COR-L47 (cell line): Measurements from ENCODE around the gene TPD52L2.
A peak's percentile ranks its signal among the peaks of the same experiment; 100 is the strongest.
"Not testable (repeated sequence)": the region's sequence is repeated elsewhere in the genome, so short reads cannot be mapped to it uniquely, and the experiment has no call there.

Experiments
- DNase-seq: peaks from one replicate; lab custom pipeline; 2025; lab: John Stamatoyannopoulos, UW

Gene TPD52L2

DNA sequence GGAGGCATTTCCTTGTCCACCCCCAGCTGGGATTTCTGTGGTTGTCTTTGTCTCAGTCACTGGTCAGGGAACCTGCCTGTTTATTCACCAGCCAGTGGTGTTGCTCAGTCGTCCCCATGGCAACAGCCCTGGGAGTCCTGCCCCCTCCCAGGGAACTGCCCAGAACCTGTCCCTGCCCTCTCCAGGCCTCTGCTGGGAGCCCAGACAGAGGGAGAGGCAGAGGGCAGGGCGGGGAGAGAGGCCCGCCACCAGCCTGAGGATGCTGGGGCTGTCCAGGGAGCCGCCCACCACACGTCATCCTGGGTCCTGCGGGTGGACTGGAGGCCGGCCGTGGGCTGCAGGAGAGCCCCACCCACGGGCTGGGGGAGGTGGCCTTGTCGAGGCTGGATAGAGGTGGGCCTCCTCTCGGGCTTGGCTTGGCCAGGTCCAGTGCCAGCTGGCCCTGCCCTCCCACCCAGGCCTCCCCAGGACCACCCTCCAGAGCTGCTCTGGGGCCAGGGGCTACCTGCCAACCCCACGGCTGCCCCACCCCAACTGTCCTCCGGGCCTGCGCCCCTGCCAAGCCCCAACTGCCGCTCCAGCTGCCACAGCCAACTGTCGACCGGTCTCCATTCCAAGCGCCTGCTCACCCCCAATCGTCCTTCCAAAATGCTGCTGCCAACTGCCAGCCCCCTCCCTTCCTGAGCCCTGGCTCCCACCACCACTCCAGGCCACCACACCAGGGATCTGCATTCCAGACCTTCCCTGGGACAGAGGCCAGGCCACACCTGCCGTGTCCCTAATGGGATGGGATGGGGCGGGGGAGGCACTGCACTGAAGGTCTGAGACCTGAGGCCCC lies 29.8 kb upstream of the TPD52L2 start:
- peak; percentile 90 for DNase-seq

DNA sequence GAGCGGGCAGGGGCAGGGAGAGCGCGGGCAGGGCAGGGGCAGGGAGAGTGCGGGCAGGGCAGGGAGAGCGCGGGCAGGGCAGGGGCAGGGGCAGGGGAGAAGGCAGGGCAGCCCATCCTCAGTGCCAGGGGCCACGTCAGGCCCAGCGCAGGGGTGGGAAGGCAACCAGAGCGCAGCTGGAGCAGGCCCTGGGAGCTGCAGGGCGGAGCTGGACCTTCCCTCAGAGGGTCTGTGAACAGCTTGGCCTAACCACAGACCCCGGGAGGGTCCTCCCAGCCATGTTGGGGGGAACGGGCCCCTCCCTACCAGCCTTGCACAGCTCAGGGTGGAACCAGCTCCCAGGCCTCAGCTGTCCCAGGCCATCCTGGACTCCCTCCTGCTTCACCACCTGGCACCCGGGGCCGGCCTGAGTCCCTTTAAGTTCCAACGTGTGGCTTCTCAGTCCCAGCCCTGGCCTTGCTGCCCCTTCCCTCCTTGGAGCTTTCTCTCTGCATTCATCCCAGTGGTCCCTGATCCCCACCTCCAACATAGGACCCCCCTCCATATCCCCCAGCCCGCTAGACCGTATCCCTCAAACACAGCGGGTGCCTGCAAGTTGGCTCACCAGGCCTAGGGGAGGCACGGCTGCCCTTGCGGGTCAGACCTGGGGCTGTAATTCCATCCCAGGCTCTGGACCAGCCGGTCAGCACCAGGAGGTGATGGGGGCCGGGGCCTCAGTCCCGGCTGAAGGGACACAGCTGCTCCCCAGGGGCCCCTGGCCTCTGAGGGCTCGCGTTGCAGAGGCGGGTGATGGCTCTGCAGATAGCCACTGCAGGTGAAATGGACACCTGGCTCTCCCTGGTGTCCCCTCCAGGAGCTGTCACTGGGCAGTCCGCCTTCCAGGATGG lies 28.4 kb upstream of the TPD52L2 start:
- DNase-seq: no peak

DNA sequence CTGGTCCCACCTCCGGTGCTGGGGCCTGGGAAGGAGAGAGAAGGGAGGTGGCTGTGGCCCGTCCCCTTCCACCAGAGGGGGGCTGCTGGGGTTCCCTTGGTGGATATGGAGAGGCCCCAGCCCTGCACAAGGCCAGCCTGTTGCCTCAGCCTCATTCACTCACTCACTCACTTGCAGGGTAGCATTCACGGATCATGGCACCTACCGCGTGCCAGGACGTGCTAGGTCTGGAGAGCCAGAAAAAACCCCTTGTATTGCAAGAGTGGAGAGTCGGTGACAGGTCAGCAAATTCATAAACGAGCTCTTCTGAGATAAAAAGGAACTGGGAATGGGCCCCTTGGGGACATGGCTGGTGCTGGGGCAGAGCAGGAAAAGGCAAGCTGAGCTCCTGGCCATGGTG lies 27.6 kb upstream of the TPD52L2 start:
- DNase-seq: no peak

DNA sequence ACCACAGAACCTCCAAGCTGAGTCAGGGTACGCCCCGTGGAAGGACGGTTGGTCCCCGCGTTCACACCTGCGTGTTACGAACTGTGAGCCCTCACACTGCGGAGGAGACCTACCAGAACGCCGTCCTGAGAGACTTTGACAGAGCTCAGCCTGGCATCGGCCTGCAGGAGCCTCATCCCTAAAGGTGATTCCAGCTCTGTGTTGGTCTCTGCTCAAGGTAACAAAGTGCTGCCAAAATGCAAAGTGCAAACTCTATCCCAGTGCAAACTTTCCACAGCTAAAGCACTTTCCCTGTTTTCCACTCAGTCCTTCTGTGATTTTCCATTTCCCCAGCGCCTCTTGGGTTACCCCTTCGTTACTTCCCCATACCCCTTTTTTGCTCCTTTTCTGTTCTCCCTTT lies 25.4 kb upstream of the TPD52L2 start:
- no peak for DNase-seq

DNA sequence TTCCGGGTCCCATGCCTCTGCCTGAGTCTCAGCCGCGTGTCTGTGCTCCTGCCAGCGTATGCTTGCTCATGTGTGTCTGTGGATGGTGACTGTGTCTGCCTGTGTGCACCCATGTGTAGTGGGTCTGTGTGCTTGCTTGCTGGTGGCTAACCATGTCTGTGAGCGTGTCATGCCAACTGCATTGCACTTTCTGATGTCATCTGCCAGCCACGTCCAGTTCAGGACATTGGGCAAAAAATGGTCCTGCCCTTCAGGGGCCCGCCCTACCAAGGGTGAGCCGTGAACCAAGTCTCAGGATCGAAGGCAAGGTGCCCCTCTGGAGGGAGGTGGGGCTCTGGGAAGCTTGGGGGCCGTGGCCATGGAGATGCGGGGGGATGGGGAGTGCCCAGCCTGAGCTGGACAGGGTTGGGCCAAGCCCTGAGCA lies 24.7 kb upstream of the TPD52L2 start:
- DNase-seq: no peak

DNA sequence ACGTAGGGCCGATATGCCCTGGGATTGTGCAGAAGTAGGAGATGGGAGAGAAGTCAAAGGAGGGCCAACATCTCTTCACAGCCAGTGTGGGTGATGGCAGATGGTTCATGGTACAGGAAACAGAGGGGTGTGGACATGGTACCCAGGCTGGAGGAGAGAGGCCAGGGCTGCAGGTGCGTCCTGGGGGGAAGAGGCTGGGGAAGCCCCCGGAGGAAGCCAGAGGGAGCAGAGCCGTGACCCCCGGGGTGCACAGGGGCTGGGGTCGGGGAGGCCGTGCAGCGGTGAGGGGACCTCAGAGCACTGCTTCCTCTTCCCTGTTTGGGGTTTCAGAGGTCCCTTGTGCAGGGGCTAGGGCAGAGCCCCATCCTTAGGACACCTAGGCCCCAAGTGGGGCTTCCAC lies 22.8 kb upstream of the TPD52L2 start:
- no peak for DNase-seq

DNA sequence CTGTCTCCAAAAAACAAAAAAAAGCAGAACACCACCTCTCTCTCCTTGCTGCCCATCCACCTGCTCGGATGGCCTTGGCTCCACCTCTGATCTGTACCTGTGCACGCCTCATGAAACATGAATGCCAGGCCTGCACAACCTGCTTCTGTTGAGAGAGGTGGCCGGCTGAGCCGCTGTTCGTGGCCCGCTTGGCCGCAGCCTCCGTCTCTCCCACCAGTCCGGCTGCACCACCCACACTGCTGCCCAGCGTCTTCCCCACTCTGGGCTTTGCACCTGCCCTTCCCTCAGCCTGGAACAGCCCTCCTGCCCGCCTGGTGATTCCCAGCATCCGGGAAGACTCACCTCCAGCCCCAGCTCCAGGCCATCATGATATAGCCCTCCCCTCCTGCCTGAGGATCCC lies 21.8 kb upstream of the TPD52L2 start:
- no peak for DNase-seq

DNA sequence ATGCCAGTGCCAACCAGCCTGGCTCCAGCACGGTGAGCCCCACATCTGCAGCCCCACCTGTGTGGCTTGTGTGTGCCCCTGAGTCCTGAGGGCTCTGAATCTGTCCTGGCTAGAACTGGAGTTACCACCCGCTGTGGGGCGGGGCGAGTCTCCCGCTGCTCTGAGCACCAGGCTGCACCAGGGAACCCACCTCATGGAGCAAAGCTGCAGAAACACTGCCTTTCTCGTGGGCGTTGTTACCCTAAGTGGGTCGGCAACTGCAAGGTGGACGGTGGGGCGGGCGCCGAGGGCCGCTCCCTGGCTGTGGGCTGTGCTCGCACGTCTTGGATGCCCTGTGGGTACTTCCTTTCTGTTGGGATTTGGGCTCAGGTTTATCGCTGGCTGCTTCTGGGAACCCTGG lies 21.3 kb upstream of the TPD52L2 start:
- DNase-seq: peak; percentile 33

DNA sequence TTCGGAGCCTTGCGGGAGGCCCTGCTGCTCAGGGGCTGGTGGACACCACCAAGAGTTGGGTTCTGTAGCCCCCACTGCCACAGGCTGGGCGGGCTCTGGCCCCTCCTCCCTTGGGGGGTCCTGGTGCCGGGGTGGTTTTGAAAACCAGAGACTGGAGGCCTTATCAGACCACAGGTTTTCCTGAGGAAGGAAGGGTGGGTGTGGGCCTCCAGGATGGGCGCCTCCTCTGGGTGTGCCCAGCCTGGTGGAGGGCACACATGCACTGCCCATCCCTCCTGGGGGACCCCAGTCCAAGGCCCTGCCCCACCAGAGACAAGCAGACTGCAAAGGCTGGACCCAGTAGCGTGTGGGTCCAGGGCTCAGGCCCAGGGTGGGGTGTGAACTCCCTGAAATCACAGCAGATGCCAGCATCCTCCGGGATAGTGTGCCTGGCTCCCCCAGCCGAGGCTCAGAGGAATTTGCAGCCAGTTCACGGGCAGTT lies 20.5 kb upstream of the TPD52L2 start:
- no peak for DNase-seq

DNA sequence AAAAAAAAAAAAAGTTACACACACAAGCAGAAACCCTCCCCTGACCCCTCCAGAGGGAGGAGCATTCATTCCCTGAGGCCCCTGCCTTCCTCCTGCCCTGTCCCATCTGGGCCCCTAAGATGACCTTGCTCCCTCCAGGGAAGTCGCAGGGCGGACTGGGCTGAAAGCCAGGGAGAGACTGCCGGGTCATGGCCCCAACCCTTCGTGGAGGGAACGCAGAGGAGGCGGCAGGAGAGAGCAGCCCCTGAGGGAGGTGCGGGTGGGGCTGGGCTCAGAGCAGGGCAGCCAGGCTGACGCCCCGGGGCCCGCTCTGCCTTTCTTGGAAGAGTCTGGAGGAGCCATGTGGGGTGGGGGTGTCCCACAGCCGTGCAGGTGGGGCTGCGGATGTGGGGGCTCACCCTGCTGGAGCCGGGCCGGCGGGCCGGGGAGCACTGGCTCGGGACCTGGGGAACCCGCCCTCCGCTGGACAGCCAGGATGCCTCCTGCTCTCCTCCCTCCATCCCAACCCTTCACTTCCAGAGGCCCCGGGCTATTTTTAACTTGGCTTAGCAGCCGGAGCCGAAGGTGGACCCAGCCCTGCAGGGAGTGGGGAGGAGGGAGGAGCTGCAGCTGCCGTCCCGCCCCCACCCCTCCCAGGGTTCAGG lies 18.8 kb upstream of the TPD52L2 start:
- no peak for DNase-seq

DNA sequence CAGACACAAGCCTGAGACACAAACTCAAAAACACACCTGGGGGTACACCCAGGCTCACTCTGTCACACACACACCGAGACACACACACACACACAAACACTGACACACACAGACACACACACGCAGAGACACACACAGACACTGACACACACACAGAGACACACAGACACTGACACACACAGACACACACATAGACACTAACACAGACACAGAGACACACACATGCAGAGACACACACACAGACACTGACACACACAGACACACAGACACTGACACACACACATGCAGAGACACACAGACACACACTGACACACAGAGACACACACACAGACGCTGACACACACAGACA lies 18.2 kb upstream of the TPD52L2 start:
- DNase-seq: no peak

DNA sequence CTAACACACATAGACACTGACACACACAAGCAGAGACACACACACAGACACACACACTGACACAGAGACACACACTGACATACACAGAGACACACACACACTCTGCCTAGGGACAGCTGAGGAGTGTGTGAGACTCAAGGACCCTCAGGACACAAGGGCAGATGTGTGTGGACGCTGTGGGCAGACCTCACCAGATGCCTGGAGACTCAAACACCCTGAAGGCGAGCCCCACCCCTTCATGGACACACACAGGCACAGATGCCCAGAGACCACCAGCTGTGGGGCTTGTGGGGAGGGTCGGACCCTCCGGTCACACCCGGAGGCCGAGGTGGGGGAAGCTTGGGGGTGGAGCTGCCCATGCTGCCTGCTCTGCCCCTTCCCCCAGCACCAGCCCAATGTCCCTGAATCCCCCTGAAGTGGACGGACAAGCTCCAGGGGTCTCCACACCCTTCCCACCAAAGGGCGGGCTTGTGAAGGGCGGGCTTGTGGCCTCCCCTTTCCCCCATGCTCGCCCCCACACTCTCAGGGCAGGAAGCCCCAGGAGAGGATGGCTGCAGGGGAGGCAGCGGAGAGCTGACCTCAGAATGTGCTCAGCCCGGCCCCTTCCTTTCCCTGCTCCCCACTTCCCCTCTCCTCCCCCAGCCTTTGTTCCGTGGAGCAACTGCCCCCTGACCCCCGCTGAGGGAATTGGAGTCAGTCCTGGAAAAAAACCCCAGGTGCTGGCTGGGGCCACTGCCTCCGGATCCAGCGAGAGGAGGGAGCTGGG lies 17.6 kb upstream of the TPD52L2 start:
- no peak for DNase-seq

DNA sequence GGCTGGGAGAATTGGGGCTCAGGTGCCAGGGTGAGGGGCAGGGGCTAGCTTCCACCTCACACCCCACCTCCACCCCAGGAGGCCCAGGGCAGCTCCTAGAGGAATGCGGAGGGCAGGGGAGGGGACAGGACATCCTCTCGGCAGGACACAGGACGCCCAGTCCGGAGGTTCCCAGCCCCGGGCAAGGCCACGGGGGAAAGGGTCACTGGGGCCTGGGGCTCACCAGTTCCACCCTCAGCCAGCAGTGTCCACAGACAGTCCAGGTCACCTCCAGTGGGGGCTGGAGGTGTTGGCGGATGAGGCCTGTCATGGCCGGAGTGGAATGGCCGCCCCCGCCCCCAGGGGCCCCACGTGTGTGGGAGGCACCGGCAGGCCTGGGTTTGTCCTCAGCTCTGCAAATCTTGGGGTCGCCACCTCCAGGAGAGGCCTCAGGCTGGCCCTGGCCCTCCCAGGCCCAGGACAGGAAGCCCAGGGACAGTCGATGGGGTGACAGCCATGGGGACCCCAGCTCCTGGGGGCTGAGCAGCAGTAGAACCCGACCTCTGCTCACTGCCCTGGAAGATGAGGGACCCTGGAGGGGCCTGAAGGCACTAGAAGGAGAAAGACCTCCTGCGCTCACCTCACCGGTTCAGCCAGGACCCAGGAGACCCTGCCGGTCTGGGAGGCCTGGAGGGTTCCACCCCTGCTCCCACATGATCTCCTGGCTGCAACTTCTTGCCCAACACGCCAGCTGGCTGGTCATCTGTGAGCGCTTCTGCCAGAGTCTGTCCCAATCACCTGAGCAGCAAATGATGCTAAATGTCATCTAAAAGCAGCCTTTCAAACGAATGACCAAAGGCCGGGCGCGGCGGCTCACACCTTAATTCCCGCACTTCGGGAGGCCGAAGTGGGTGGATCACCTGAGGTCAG lies 16.8 kb upstream of the TPD52L2 start:
- DNase-seq: no peak

DNA sequence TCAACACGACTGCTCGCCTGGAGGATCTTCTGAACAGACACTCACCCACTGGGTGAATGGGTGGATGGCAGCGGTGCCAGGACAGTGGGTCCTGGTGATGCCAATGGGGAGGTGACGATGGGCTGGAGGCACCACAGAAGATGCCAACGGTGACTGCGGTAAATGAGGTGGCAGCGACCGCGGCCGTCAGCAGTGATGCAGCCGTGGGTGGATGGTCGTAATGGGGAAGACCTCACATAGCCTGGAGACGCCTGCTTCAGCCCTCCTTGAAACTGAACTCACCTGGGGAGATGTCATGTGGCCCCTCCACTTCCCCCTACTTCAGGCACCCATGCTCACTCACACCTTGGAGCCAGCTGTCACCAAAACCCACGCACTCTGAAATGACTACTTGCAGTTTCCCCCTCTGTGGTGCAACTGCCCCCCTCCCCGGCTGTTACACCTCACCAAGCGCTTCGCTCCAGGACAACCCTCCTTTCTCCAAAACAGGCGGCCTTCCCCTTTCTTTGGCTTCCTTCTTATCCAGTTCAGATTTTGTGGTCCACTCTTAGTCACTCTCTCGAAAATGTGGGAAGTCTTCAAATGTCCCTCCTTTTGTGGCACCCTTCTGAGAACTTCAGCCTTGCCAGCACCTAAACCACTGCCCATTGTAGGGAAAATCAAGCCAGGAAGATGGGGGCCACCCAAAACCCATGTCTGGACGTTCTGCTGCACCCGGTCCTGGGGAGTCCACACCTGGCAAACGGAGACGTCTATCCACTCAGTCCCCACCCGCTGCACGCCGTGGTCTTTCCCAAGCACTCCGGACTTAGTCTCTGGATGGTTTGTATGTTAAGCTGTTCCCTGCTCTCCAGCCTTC lies 14.2 kb upstream of the TPD52L2 start:
- DNase-seq: no peak

DNA sequence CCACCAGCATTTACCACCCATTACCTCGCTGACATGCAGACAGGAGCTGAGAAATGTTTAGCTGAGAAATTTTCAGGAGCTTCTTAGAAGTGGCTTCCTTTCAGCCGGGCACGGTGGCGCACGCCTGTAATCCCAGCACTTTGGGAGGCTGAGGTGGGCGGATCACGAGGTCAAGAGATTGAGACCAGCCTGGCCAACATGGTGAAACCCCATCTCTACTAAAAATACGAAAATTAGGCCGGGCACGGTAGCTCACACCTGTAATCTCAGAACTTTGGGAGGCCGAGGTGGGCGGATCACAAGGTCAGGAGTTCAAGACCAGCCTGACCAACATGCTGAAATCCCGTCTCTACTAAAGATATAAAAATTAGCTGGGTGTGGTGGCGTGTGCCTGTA lies 13.5 kb upstream of the TPD52L2 start:
- not testable (repeated sequence) for DNase-seq

DNA sequence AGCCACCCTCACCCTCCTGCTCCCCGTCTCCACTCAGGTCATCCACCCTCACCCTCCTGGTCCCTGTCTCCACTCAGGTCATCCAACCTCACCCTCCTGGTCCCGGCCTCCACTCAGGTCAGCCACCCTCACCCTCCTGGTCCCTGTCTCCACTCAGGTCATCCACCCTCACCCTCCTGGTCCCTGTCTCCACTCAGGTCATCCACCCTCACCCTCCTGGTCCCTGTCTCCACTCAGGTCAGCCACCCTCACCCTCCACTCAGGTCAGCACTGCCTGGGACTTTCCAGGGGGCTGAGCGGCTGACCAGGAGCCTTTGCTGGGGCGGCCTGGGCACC lies 11.4 kb upstream of the TPD52L2 start:
- not testable (repeated sequence) for DNase-seq

DNA sequence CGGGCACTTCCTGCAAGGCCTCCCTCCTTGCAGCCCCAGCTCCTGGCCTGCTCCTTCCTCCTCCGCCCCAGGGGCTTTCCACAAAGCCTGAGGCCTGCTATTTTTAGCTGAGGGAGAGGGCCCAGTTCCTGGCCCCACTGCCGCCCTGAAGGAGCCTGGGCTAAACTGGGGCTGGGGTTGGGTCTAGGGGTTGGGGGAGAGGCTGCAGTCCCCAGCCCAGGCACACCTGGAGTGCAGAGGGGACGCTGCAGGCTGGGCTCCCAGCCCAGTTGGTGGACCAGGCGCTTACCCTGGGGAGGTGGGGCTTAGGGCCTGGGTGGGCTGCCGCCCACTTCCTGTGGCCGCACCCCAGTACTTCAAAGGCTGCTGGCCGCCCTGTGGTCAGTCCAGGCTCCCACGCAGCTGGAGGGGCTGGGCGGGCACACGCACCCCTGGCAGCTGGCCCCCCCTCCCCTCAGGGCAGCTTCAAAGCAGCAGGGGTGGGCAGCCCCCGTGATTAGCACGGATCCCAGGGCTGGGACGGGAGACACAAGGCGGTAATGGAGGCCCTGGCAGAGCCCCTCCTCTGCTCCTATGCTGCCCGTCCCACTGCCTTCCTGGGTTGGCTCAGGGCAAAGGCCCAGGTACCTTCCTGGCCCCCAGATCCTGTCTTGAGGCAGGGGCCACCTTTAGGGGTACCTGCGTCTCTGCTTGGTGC lies 10.9 kb upstream of the TPD52L2 start:
- no peak for DNase-seq

DNA sequence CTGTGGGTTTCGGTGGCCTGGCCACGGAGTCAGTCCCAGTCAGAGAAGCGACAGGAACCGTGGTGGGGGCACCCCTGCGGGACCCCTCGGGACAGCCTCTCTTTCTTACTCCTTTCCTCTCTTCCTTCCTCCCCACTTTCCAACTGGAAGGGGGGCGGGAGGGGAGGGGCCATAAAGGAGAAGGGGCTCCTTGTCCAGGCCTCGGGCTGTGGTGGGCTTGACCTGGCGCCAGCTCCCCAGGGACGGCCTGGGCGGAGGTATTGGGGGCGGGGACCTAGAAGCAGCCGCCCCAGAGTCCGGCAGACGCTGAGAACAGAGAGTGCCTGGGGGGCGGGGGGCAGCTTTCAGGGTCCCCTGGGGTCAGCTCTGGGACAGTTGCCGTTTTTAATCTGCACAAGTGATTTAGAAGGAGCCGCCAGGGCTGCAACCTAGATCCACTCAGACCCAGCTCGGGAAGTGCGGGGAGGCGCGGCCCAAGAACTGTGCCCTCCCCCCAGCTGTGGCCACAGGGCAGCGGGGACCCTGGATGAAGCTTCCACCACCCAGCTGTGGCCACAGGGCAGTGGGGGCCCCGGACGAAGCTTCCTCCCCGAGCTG lies 10.2 kb upstream of the TPD52L2 start:
- no peak for DNase-seq
